Spleen (tissue), 11 donors: ENCODE results near the gene DTNA. TPM values are rescaled to one million over a fixed set of nuclear protein-coding genes. Genes with fewer than 3 reads are reported as not detected.

Experiments used
- DNase-seq: peaks from one replicate; pipeline ENCODE4 v3.0.0-alpha.2; 2020
- H3K27ac ChIP-seq, 8 donors: fragments of 200-600 bp; sonication (generic) in 7 of 8; 1 replicate in 4 of 8; 2 replicates in 4 of 8; pipeline versions ENCODE4 v1.5.0 to v1.8.0; 2016 to 2021; ENCODE audit warnings: inconsistent platforms in 4 of 8, mild to moderate bottlenecking in 4 of 8, moderate library complexity in 1 of 8
- H3K27me3 ChIP-seq, 7 donors: fragments of 200-600 bp; sonication (generic) in 6 of 7; replicated peaks in 1 of 7; 1 replicate in 4 of 7; 2 replicates in 3 of 7; pipeline versions ENCODE4 v1.5.0 to v1.8.0; 2016 to 2021; ENCODE audit warnings: inconsistent platforms in 3 of 7, mild to moderate bottlenecking in 1 of 7
- H3K36me3 ChIP-seq, 6 donors: fragments of 200-600 bp; sonication (generic) in 5 of 6; 1 replicate in 4 of 6; 2 replicates in 2 of 6; pipeline versions ENCODE4 v1.5.0 to v1.8.0; 2016 to 2021; ENCODE audit warnings: inconsistent platforms in 2 of 6
- H3K4me1 ChIP-seq, 6 donors: fragments of 200-600 bp; sonication (generic) in 5 of 6; 1 replicate in 3 of 6; 2 replicates in 3 of 6; pipeline versions ENCODE4 v1.5.0 to v1.8.0; 2016 to 2021; ENCODE audit warnings: inconsistent platforms in 3 of 6
- H3K4me3 ChIP-seq, 8 donors: fragments of 200-600 bp; sonication (generic) in 7 of 8; 1 replicate in 4 of 8; 2 replicates in 4 of 8; pipeline versions ENCODE4 v1.5.0 to v1.8.0; 2016 to 2021; ENCODE audit warnings: inconsistent platforms in 4 of 8, mild to moderate bottlenecking in 4 of 8, moderate library complexity in 2 of 8
- H3K9me3 ChIP-seq, 8 donors: fragments of 200-600 bp; sonication (generic) in 7 of 8; 1 replicate in 4 of 8; 2 replicates in 4 of 8; pipeline versions ENCODE4 v1.5.0 to v1.8.0; 2016 to 2021; ENCODE audit warnings: inconsistent platforms in 4 of 8
- POLR2A ChIP-seq, 3 donors: fragments of 450-650 bp; IDR thresholded peaks; one replicate each; pipeline ENCODE4 v1.5.1; 2017; ENCODE audit warnings: antibody characterized with exemption in 3 of 3, mild to moderate bottlenecking in 1 of 3
- POLR2AphosphoS5 ChIP-seq, 3 donors: sonication (generic); formaldehyde crosslinking; IDR thresholded peaks; one replicate each; pipeline ENCODE4 v1.5.1; 2017; ENCODE audit warnings: antibody characterized with exemption in 3 of 3
- WGBS, 5 donors: extraction: QIAGEN DNeasy Blood & Tissue Kit in 3 of 5; methylation state at CpG; one replicate each; pipeline versions ENCODE4 v1.1.5 to v1.1.7; 2013 to 2018; 5-methylcytosine and 5-hydroxymethylcytosine counted together
- intact Hi-C: fragments of 100-400 bp; cut with DNase I; formaldehyde crosslinking; loops from one replicate; pipeline ENCODE4 v1.15.0; 2023; ENCODE audit warnings: low total_unique reads
- polyA plus RNA-seq, 3 donors: library from polyadenylated mRNA; stranded (reverse); fragments of 200-250 nt; gene quantifications; one replicate each; pipeline ENCODE4 v1.2.1, GENCODE V29; 2013
- total RNA-seq, 7 donors: library from RNA; depleted of rRNA in 3 of 7; stranded (reverse); fragments of >200 nt in 3 of 7; fragmentation: NEBNext Ultra II Directional in 4 of 7; extraction: Animal tissue kit (Norgen Biotek cat#: 25700) in 4 of 7; gene quantifications; one replicate each; pipeline versions ENCODE4 v1.1.0 to v1.2.1, GENCODE V29; 2016 to 2021
- TF ChIP-seq, protein P1 (sequence below), 11 experiments: fragments of 200-600 bp in 7 of 11; fragments of 450-650 bp in 4 of 11; sonication (generic) in 4 of 11; IDR thresholded peaks in 8 of 11; conservative IDR thresholded peaks in 3 of 11; 1 replicate in 7 of 11; 2 replicates in 4 of 11; pipeline versions ENCODE4 v1.4.0 to v1.8.0; 2016 to 2021; ENCODE audit warnings: antibody characterized with exemption in 11 of 11, inconsistent platforms in 4 of 11, mild to moderate bottlenecking in 1 of 11
- donor health status: healthy with polysubstance abuse.
- donor health status: DM: no; HTN: no; CAD: no; lungs with moderate emphysema.
- donor health status: DM: no; HTN: no; CAD: no.
- donor health status: Bipolar disorder and iron deficiency.
- donor health status: healthy.
- donor health status: DM: no; HTN: no; CAD: no.
- donor health status: DM: yes; HTN: yes; CAD: no.

Gene DTNA
- total and polyA plus RNA-seq, 10 donors, result 3.0 to 29.2 (median 14.2) TPM

DNA sequence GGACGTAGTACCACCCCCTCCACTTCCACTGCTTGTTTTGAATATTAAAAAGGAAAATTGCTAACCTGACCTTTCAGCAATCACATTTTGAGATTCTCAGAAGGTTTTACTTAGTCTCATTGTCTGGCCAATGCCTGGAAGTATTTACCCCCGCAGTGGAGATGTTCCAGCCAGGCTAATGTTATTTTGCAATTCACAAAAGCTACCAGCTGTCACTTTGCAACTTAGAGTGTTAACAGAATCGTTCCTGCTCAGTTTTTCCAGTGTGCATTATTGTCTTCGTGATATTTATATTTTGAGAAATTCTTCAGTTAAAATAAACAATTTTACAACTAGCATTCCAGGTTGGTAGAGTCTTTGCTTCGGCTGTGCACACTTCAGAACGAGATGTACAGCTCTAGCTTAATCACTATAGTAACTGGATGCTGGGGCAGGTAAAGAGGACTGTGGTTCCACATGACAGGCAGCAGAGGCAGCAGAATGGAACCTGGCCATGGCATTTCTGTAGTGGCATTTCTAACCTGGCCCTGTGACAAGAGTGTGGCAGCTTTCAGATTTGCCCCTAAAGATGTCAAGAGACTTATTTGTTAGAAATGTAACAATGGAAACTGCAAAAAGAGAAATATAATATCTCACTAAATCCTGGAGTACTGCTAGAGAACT lies 85.1 kb downstream of the DTNA start:
- no peak overlapping the region for H3K4me3 ChIP-seq
- peaks cover 0 to 4% (median 0%) of the 10 kb centered on the region in 8 donors for H3K9me3 ChIP-seq
- no peaks in the 10 kb centered on the region for H3K36me3 ChIP-seq
- H3K4me1 ChIP-seq, result peaks cover 0 to 4% (median 0%) of the 10 kb centered on the region in 6 donors
- intact Hi-C loops, result no loop called here
- TF ChIP-seq POLR2AphosphoS5 (IDR thresholded peaks at IDR 0.05) (no peak), POLR2A (IDR thresholded peaks at IDR 0.05) (no peak)
- TF ChIP-seq, protein P1, sequence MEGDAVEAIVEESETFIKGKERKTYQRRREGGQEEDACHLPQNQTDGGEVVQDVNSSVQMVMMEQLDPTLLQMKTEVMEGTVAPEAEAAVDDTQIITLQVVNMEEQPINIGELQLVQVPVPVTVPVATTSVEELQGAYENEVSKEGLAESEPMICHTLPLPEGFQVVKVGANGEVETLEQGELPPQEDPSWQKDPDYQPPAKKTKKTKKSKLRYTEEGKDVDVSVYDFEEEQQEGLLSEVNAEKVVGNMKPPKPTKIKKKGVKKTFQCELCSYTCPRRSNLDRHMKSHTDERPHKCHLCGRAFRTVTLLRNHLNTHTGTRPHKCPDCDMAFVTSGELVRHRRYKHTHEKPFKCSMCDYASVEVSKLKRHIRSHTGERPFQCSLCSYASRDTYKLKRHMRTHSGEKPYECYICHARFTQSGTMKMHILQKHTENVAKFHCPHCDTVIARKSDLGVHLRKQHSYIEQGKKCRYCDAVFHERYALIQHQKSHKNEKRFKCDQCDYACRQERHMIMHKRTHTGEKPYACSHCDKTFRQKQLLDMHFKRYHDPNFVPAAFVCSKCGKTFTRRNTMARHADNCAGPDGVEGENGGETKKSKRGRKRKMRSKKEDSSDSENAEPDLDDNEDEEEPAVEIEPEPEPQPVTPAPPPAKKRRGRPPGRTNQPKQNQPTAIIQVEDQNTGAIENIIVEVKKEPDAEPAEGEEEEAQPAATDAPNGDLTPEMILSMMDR (IDR thresholded peaks at IDR 0.05 in 8 of 11, conservative IDR thresholded peaks at IDR 0.05 in 3 of 11), result no peak
- H3K27me3 ChIP-seq, result no peaks in the 10 kb centered on the region
- WGBS, 5 donors, result 74 to 89% (median 79%) methylated on average over 6 of the region's 6 CpGs
- no peak overlapping the region for H3K27ac ChIP-seq
- no peak for DNase-seq

DNA sequence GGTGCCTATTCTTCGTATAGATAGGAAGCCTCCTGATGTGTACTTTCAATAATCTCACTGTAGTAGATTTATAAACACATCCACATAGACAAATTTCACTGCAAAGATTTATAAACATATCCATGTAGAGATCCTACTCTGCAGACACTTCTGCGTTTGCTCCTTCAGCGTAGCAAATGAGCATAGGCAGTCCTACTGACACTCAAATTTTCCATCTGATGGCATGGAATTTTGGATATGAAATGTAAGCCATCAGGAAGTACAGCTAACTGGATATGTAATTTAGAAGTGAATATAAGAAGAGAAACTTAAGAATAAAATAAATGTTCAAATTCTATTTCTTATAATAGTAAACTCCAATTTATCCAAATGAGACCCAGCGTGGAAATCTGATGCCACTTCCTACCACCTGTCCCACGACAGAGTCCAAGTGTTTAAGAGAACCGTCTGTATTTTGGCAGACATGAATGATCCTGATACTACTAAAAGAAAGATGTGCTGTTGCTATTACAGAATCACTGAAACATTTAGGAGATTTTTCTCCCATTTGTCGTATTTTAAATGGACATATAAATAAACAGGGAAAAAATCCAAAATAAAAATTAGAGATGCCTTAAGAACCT lies 86.0 kb downstream of the DTNA start:
- peaks cover 0 to 4% (median 0%) of the 10 kb centered on the region in 8 donors for H3K9me3 ChIP-seq
- H3K4me3 ChIP-seq, result no peak overlapping the region
- no peak overlapping the region for H3K27ac ChIP-seq
- intact Hi-C loops, result no loop called here
- WGBS, 5 donors, result 85 to 93% (median 89%) methylated on average over 7 of the region's 7 CpGs
- H3K27me3 ChIP-seq, result no peaks in the 10 kb centered on the region
- TF ChIP-seq, protein P1 (IDR thresholded peaks at IDR 0.05 in 8 of 11, conservative IDR thresholded peaks at IDR 0.05 in 3 of 11), result no peak
- TF ChIP-seq POLR2A (IDR thresholded peaks at IDR 0.05), result no peak
- no peak for TF ChIP-seq POLR2AphosphoS5 (IDR thresholded peaks at IDR 0.05)
- H3K4me1 ChIP-seq, result peaks cover 0 to 4% (median 0%) of the 10 kb centered on the region in 6 donors
- no peaks in the 10 kb centered on the region for H3K36me3 ChIP-seq
- no peak for DNase-seq

DNA sequence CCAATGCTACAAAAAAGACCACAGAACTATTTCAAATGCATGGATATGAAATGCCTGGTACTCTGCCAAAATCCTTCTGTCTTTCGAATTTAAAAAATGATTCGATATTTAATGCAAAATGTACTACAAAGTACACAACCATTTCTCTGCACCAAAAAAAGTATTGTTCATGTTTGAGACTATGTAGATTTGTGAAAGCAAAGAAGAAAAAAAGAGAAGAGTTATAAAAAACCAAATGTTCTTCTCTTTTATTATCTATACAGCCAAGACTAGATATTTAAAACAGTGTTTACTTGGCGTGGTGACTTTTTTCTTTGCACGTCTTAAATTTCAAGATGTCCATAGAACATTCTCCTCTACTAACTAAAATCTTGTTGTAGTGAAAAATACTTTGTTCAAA lies 89.2 kb downstream of the DTNA start:
- no peaks in the 10 kb centered on the region for H3K27me3 ChIP-seq
- intact Hi-C loops, result no loop called here
- H3K9me3 ChIP-seq, result no peaks in the 10 kb centered on the region
- H3K4me1 ChIP-seq, result peaks cover 0 to 4% (median 0%) of the 10 kb centered on the region in 6 donors
- TF ChIP-seq POLR2AphosphoS5 (IDR thresholded peaks at IDR 0.05) (no peak), POLR2A (IDR thresholded peaks at IDR 0.05) (no peak)
- TF ChIP-seq, protein P1 (IDR thresholded peaks at IDR 0.05 in 8 of 11, conservative IDR thresholded peaks at IDR 0.05 in 3 of 11), result no peak
- 85 to 93% (median 90%) methylated on average over 4 of the region's 4 CpGs for WGBS, 5 donors
- H3K27ac ChIP-seq, result no peak overlapping the region
- H3K4me3 ChIP-seq, result no peak overlapping the region
- no peak for DNase-seq
- no peaks in the 10 kb centered on the region for H3K36me3 ChIP-seq

DNA sequence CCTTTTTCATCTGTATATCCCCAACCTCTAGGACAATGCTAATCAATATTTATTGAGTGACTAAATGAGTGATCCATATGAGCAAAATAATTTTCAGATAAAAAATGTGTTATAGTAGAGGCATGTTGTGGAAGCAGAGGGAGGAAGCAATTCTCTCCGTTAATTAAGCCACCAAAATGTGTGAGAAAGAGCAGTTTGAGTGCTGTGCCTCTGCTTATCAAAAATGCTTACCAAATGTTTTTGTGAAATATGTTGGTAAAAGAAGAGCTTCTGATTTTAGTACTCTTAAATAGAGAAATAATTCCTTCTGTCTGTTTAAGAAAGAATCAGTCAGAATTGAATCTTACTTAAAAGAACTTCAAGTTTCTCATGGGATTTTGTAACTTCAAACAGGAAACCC lies 90.3 kb downstream of the DTNA start:
- intact Hi-C loops, result no loop called here
- H3K36me3 ChIP-seq, result no peaks in the 10 kb centered on the region
- no peak for TF ChIP-seq POLR2A (IDR thresholded peaks at IDR 0.05)
- TF ChIP-seq POLR2AphosphoS5 (IDR thresholded peaks at IDR 0.05), result no peak
- TF ChIP-seq, protein P1 (IDR thresholded peaks at IDR 0.05 in 8 of 11, conservative IDR thresholded peaks at IDR 0.05 in 3 of 11), result no peak
- no peak overlapping the region for H3K4me3 ChIP-seq
- no peak for DNase-seq
- no peaks in the 10 kb centered on the region for H3K27me3 ChIP-seq
- no peak overlapping the region for H3K27ac ChIP-seq
- WGBS, 5 donors, result 72 to 100% (median 83%) methylated on average over 1 of the region's 1 CpG
- no peaks in the 10 kb centered on the region for H3K9me3 ChIP-seq
- H3K4me1 ChIP-seq, result peaks cover 0 to 4% (median 0%) of the 10 kb centered on the region in 6 donors
